ENCODE measurements around the gene TSC22D1.

Gene TSC22D1

DNA sequence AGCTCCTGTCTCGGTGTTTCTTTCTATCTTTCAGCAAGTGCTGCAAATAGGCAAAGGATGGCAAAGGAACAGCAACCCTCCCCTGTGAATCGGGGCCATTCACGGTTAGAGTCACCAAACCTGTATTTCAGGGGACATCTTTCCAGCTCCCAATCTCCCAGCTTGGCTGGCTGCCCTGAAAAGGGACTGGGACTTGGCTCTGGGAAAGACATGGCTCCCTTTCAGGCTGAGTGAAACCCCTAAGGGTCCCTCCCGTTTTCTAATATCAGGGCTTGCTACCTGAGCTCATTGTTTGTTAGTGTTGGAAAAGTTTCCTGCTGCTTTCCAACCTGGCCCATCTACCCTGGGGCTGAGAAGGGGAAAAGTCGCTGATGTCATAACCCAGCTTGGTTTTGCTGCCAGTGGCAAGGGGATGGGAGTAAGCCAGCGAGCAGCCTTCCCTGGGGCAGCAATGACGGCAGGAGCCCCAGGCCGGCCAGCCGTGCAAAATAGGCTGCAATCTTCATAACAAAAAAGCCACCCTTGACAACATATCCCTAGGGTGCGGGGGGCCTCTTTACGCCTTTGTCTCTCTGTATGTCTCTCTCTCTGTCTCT is 172.6 kb downstream of the TSC22D1 start:
- H4K20me1 ChIP-seq, result no peaks in the 10 kb centered on the region
- H3K9ac ChIP-seq, result no peak overlapping the region
- H3K4me2 ChIP-seq, result peak overlapping the region; percentile 34
- H3K36me3 ChIP-seq, result no peaks in the 10 kb centered on the region
- H3K4me3 ChIP-seq, result no peak overlapping the region
- no peaks in the 10 kb centered on the region for H3K9me3 ChIP-seq
- H3K27ac ChIP-seq, result no peak overlapping the region
- 0 out of 2 replicates have a peak, but pooled peaks cover 4% of the 10 kb centered on the region for H3K27me3 ChIP-seq
- H3K4me1 ChIP-seq, result peaks cover 9% of the 10 kb centered on the region; the same call in 1 of the 2 replicates
- no peak for TF ChIP-seq Cebpa-rat (IDR thresholded peaks at IDR 0.05)

DNA sequence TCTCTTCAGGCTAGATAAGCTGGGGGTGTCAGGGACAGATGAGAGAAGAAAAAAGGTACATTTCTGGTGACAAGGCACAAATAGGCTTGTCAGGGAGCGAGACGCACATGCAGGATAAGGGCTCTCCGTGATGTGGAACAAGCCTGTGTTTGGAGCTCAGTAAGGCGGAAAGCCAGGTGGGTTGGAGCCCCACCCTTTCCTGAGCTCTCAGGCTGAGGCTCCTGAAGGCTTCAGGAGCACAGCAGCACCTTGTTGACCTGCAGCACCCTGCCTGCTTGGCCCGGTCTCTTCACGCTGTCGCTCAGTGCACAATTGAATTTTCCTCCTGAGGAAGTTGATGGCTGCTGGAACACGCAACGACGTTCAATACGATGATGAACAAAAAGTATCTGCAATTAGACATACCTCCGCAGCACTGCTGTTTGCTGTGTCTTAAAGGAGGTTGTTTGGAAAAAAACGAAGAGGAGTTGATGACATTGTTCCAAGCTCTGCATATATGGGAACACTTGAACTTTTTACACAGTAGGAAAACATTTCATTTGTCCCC is 173.2 kb downstream of the TSC22D1 start:
- H3K9ac ChIP-seq, result no peak overlapping the region
- H3K4me1 ChIP-seq, result peaks cover 9% of the 10 kb centered on the region; the same call in 1 of the 2 replicates
- no peak for TF ChIP-seq Cebpa-rat (IDR thresholded peaks at IDR 0.05)
- no peaks in the 10 kb centered on the region for H3K36me3 ChIP-seq
- H4K20me1 ChIP-seq, result no peaks in the 10 kb centered on the region
- H3K4me2 ChIP-seq, result 0 out of 2 replicates have a peak overlapping the region, but pooled peaks have one; percentile 34
- H3K27ac ChIP-seq, result no peak overlapping the region
- 0 out of 2 replicates have a peak, but pooled peaks cover 4% of the 10 kb centered on the region for H3K27me3 ChIP-seq
- H3K9me3 ChIP-seq, result no peaks in the 10 kb centered on the region
- no peak overlapping the region for H3K4me3 ChIP-seq

- Histone ChIP-seq H3K9me3 (no peaks in the 10 kb centered on the region), H3K4me2 (no peak overlapping the region), H3K4me3 (no peak overlapping the region), H3K4me1 (peaks cover 9% of the 10 kb centered on the region; the same call in 1 of the 2 replicates), H3K27ac (no peak overlapping the region), H4K20me1 (no peaks in the 10 kb centered on the region), H3K36me3 (no peaks in the 10 kb centered on the region), H3K27me3 (0 out of 2 replicates have a peak, but pooled peaks cover 4% of the 10 kb centered on the region), H3K9ac (no peak overlapping the region)
- TF ChIP-seq Cebpa-rat (IDR thresholded peaks at IDR 0.05), result no peak
These were observed 174.6 kb downstream of the TSC22D1 start for GRCh38 chr13:44401577-44401976.

GRCh38 chr13:44400736-44401135 is 175.4 kb downstream of the TSC22D1 start:
- Histone ChIP-seq H3K27me3 (0 out of 2 replicates have a peak, but pooled peaks cover 4% of the 10 kb centered on the region), H3K9me3 (no peaks in the 10 kb centered on the region), H3K27ac (no peak overlapping the region), H4K20me1 (no peaks in the 10 kb centered on the region), H3K4me1 (peaks cover 9% of the 10 kb centered on the region; the same call in 1 of the 2 replicates), H3K4me3 (no peak overlapping the region), H3K4me2 (no peak overlapping the region), H3K9ac (no peak overlapping the region), H3K36me3 (no peaks in the 10 kb centered on the region)
- TF ChIP-seq Cebpa-rat (IDR thresholded peaks at IDR 0.05), result no peak

GRCh38 chr13:44399074-44399473 is 177.1 kb downstream of the TSC22D1 start:
- 0 out of 2 replicates have a peak, but pooled peaks cover 4% of the 10 kb centered on the region for H3K27me3 ChIP-seq
- H3K4me2 ChIP-seq, result no peak overlapping the region
- no peaks in the 10 kb centered on the region for H4K20me1 ChIP-seq
- no peak overlapping the region for H3K9ac ChIP-seq
- H3K9me3 ChIP-seq, result no peaks in the 10 kb centered on the region
- H3K27ac ChIP-seq, result no peak overlapping the region
- peaks cover 6% of the 10 kb centered on the region; the same call in 1 of the 2 replicates for H3K4me1 ChIP-seq
- H3K36me3 ChIP-seq, result no peaks in the 10 kb centered on the region
- H3K4me3 ChIP-seq, result no peak overlapping the region
- TF ChIP-seq Cebpa-rat (IDR thresholded peaks at IDR 0.05), result no peak

DNA sequence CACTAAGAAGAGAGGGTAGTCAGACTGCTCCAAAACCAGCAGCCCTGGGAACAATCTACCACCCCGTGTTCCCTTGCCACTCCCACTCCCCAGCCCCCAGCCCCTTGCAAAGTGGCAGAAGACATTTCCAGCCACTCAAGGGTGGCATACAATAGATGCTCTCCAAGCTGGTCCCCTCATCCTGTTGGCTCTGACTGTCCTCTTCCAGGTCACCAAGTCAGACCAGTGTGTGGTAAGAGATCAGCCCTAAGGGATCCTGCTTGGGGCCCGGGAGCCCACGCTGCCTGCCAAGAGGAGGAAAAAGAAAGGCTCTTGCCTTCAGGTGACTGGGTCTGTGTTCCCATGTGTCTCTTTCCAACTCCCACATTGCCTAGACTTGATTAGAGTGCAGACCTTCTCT is 177.5 kb downstream of the TSC22D1 start:
- TF ChIP-seq Cebpa-rat (IDR thresholded peaks at IDR 0.05), result no peak
- H3K4me2 ChIP-seq, result no peak overlapping the region
- peaks cover 2% of the 10 kb centered on the region; the same call in 1 of the 2 replicates for H3K4me1 ChIP-seq
- H3K27me3 ChIP-seq, result 0 out of 2 replicates have a peak, but pooled peaks cover 3% of the 10 kb centered on the region
- H3K9me3 ChIP-seq, result no peaks in the 10 kb centered on the region
- H3K36me3 ChIP-seq, result no peaks in the 10 kb centered on the region
- no peak overlapping the region for H3K4me3 ChIP-seq
- H3K9ac ChIP-seq, result no peak overlapping the region
- no peak overlapping the region for H3K27ac ChIP-seq
- no peaks in the 10 kb centered on the region for H4K20me1 ChIP-seq

GRCh38 chr13:44397766-44398223 is 178.3 kb downstream of the TSC22D1 start:
- no peak overlapping the region for H3K9ac ChIP-seq
- H3K4me2 ChIP-seq, result no peak overlapping the region
- H3K27ac ChIP-seq, result no peak overlapping the region
- no peaks in the 10 kb centered on the region; the same call in 1 of the 2 replicates for H3K4me1 ChIP-seq
- no peaks in the 10 kb centered on the region for H3K36me3 ChIP-seq
- H3K27me3 ChIP-seq, result no peaks in the 10 kb centered on the region
- no peaks in the 10 kb centered on the region for H4K20me1 ChIP-seq
- no peak overlapping the region for H3K4me3 ChIP-seq
- TF ChIP-seq Cebpa-rat (IDR thresholded peaks at IDR 0.05), result no peak
- H3K9me3 ChIP-seq, result no peaks in the 10 kb centered on the region

DNA sequence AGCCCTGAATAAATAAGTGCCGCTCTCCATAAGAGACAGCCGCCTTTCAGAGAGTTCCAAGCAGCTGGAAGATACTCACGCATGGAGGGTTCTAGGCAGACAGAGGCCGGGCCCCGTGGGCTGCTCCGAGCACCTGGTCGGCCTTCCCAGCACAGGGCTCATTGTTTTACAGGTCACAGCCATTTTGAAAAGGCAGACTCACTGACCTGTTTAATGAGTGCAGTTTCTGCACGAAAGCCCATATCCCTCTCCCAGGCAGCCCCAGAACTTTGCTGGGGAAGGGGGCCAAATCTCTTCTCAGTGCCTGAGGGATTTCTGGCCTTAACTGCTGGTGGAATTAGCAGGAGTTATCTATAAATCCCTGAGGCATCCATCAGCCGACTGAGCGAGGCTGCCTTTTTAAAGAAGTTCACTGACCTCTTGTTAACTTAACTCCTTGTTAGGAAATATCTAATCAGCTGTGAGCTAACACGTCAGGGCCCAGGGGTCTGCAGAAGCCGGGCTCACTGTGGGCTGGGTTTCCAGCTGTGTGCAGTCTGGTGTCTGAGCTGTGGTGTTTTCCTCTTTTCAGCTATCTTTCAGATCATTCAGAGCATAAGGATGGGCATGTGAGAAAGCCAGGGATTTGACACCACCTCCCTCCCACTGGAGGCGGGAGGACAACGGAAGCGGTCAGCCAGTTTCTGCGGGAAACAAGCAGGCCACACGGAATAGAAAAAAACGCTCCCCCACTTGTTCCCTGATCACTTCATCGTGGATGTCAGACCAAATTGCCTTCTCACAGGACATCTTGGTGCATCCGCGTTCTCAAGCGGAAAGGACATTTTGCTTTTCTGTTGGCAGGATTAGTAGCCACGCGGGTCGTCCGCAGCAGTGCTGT is 179.2 kb downstream of the TSC22D1 start:
- TF ChIP-seq Cebpa-rat (IDR thresholded peaks at IDR 0.05), result no peak
- Histone ChIP-seq H3K4me2 (no peak overlapping the region), H4K20me1 (no peaks in the 10 kb centered on the region), H3K27ac (no peak overlapping the region), H3K36me3 (no peaks in the 10 kb centered on the region), H3K4me3 (no peak overlapping the region), H3K4me1 (no peaks in the 10 kb centered on the region; the same call in 1 of the 2 replicates), H3K9ac (no peak overlapping the region), H3K27me3 (no peaks in the 10 kb centered on the region), H3K9me3 (no peaks in the 10 kb centered on the region)

DNA sequence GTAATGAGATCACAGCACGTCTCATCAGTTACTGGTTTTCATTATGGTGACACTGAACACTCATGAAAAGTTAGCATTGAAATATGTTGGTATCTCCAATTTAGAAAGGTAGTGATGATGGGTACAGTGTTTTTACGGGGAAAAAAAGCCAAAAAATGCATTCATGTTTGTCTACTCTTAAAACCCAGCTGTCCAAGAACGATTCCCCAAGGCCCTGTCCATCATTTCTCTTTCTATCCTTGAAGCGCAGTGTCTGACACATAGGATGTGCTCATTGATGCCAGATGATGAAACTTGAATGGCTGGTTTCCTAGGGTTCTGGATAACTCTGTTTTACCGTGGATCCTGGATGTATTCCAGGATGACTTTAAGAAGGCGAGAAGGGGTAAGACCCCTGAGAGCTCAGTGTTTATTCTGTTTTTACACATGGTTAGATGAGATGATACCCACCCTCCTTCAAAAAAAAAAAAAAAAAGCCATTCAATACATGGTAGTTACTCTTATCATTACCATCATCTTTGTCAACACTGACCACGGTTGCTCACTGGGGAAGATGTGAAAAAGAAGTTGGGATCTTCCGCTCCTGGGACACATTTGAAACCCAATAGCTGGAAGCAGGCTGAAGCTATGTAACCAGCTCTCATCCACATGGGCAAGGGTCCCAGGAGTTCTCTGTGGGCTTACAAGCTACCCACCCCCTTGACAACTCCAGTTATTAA is 180.0 kb downstream of the TSC22D1 start:
- no peak overlapping the region for H3K4me2 ChIP-seq
- no peaks in the 10 kb centered on the region; the same call in 1 of the 2 replicates for H3K4me1 ChIP-seq
- H3K9me3 ChIP-seq, result no peaks in the 10 kb centered on the region
- no peak overlapping the region for H3K27ac ChIP-seq
- H3K4me3 ChIP-seq, result no peak overlapping the region
- no peaks in the 10 kb centered on the region for H4K20me1 ChIP-seq
- no peaks in the 10 kb centered on the region for H3K27me3 ChIP-seq
- H3K9ac ChIP-seq, result no peak overlapping the region
- H3K36me3 ChIP-seq, result no peaks in the 10 kb centered on the region
- no peak for TF ChIP-seq Cebpa-rat (IDR thresholded peaks at IDR 0.05)

Data from BLaER1 (cell line).